GM12891 (cell line): ENCODE measurements around the gene DPPA5.

Experiments
- PAX5 ChIP-seq: IDR thresholded peaks from 2 replicates; pipeline ENCODE4 v1.6.1; 2011; ENCODE audit warnings: low read length, moderate library complexity, mild to moderate bottlenecking; ENCODE audit not compliant: insufficient read depth, severe bottlenecking
- POLR2A ChIP-seq: IDR thresholded peaks from 2 replicates; pipeline ENCODE4 v1.6.1; 2011; ENCODE audit warnings: low read depth, low read length, control low read depth
- POLR2AphosphoS5 ChIP-seq: IDR thresholded peaks from 2 replicates; pipeline ENCODE4 v1.6.1; 2011; ENCODE audit warnings: low read depth, low read length, control low read depth
- TAF1 ChIP-seq: IDR thresholded peaks from 2 replicates; pipeline ENCODE4 v1.6.1; 2011; ENCODE audit warnings: low read depth, low read length, control low read depth

- TF ChIP-seq POLR2A = no peak
- TF ChIP-seq POLR2AphosphoS5 = no peak
- TF ChIP-seq TAF1 = no peak
- TF ChIP-seq PAX5 = no peak
Measured at GRCh38 chr6:73349311-73349710, 4.8 kb downstream of the DPPA5 start.
